HUES6 (cell line): ENCODE measurements around the gene MYMX.
"Not testable (repeated sequence)": the region's sequence is repeated elsewhere in the genome, so short reads cannot be mapped to it uniquely, and the experiment has no call there.

Experiments
- H3K27ac ChIP-seq: 2 replicates; pipeline ENCODE4 v1.7.0; 2013; ENCODE audit warnings: low read depth, mild to moderate bottlenecking, low read length, inconsistent platforms
- H3K27me3 ChIP-seq: 2 replicates; pipeline ENCODE4 v1.6.1; 2013; ENCODE audit warnings: low read length; ENCODE audit not compliant: control insufficient read depth, insufficient read depth
- H3K36me3 ChIP-seq: 2 replicates; pipeline ENCODE4 v1.6.1; 2013; ENCODE audit warnings: low read length; ENCODE audit not compliant: control insufficient read depth, insufficient read depth
- H3K4me1 ChIP-seq: 2 replicates; pipeline ENCODE4 v1.6.1; 2013; ENCODE audit warnings: low read length; ENCODE audit not compliant: control insufficient read depth, insufficient read depth
- H3K4me3 ChIP-seq: 2 replicates; pipeline ENCODE4 v1.5.1; 2013; ENCODE audit warnings: low read depth, low read length
- H3K9ac ChIP-seq: one replicate; pipeline ENCODE4 v1.6.1; 2013; ENCODE audit warnings: mild to moderate bottlenecking, low read length
- H3K9me3 ChIP-seq: 2 replicates; pipeline ENCODE4 v1.6.1; 2013; ENCODE audit warnings: low read depth, low read length; ENCODE audit not compliant: control insufficient read depth, insufficient read depth

MYMX gene

DNA sequence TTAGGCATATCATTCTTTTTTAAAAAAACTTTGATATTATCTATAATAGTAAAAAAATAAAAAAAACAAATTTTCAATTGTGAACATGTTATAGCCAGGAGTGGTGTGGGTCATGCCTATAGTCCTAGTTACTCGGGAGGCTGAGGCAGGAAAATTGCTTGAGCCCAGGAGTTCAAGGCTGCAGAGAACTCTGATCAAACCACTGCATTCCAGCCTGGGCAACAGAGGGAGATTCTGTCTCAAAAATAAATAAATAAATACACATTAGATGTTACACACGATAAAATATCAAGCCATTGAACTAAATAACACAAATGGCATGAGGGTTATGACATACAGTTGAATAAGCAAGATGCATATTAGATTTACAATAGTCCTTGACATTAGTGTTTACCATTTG, 27.9 kb upstream of the MYMX start:
- no peak overlapping the region for H3K4me3 ChIP-seq
- H3K27ac ChIP-seq = no peak overlapping the region
- no peaks in the 10 kb centered on the region for H3K36me3 ChIP-seq
- no peaks in the 10 kb centered on the region for H3K9me3 ChIP-seq
- no peaks in the 10 kb centered on the region for H3K27me3 ChIP-seq
- no peak overlapping the region for H3K9ac ChIP-seq
- H3K4me1 ChIP-seq = peaks cover 18% of the 10 kb centered on the region

GRCh38 chr6:44189257-44189656, 27.5 kb upstream of the MYMX start:
- Histone ChIP-seq H3K9ac (no peak overlapping the region), H3K9me3 (no peaks in the 10 kb centered on the region), H3K4me3 (no peak overlapping the region), H3K27ac (no peak overlapping the region), H3K27me3 (no peaks in the 10 kb centered on the region), H3K36me3 (no peaks in the 10 kb centered on the region), H3K4me1 (peaks cover 18% of the 10 kb centered on the region)

DNA sequence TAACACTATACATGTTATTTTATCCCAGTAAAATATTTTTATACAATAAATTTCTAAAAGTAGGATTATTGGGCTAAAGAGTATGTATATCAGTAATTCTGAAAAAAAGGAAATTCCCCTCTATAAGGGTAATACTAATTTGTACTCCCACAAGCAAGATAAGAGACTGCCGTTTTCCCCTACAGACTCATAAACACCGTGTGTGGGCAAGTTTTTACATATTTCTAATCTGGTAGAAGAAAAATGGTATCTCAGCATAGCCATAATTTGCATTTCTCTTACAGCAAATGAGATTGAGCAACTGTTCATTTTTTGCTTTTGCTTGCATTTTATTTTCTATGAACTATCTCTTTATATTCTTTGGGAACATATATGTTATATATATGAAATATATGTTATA, 26.0 kb upstream of the MYMX start:
- Histone ChIP-seq H3K4me1 (peaks cover 18% of the 10 kb centered on the region), H3K27ac (no peak overlapping the region), H3K27me3 (no peaks in the 10 kb centered on the region), H3K9me3 (no peaks in the 10 kb centered on the region), H3K9ac (no peak overlapping the region), H3K4me3 (no peak overlapping the region), H3K36me3 (no peaks in the 10 kb centered on the region)

DNA sequence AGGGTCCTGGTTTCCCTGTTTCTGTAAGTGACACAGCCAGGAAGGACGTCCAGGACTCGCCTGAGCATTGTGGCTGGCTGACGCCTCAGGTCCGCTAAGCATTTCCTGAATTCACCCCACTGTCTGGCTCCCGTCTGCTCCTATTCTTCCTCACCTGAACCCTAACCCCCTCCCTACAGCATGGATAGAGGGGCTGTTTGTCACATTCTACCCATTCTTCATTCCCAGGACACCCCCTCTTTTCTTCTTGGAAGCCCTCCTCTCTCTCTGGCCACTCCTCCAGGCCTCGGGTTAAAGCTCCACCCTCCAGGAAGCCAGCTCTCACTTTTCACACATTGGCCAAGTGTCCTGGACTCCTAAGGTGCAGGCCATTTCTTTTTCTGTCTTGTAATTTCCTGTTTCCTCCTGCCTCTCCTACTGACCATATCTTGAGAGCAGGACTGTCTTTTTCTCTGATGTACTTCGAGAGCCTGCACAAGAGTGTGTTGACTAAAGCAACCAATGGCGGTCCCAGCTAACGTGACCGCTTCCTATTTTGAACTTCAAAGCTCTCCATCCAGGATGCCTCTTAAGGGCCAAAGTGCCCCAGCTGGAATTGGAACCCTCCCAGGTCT, 24.2 kb upstream of the MYMX start:
- Histone ChIP-seq H3K9me3 (no peaks in the 10 kb centered on the region), H3K4me3 (no peak overlapping the region), H3K27ac (no peak overlapping the region), H3K4me1 (peaks cover 9% of the 10 kb centered on the region), H3K9ac (no peak overlapping the region), H3K27me3 (no peaks in the 10 kb centered on the region), H3K36me3 (no peaks in the 10 kb centered on the region)

DNA sequence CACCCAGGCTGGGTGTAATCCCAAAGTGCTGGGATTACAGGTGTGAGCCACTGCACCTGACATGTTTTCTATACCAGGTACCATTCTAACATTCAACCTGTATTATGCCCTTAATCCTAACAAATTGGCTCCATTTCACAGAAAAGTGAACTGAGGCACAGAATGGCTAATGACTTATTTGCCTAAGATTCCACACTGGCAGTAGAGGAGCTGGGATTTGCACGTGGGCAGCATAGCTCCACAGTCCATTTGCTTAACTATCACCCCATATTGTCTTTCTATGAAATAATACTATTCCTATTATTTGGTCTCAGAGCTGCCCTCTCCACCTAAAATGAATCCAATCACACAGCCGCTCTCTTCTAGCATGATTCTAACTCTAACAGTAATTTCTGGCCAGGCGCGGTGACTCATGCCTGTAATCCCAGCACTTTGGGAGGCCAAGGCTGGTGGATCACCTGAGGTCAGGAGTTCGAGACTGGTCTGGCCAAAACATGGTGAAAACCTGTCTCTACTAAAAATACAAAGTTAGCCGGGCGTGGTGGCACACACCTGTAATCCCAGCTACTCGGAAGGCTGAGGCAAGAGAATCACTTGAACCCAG, 23.3 kb upstream of the MYMX start:
- peaks cover 9% of the 10 kb centered on the region for H3K4me1 ChIP-seq
- H3K36me3 ChIP-seq = no peaks in the 10 kb centered on the region
- no peaks in the 10 kb centered on the region for H3K9me3 ChIP-seq
- no peak overlapping the region for H3K4me3 ChIP-seq
- H3K27ac ChIP-seq = no peak overlapping the region
- no peak overlapping the region for H3K9ac ChIP-seq
- no peaks in the 10 kb centered on the region for H3K27me3 ChIP-seq

- no peak overlapping the region for H3K27ac ChIP-seq
Observed at GRCh38 chr6:44194326-44194725, 22.4 kb upstream of the MYMX start.

GRCh38 chr6:44196351-44196750, 20.4 kb upstream of the MYMX start:
- not testable (repeated sequence) for H3K4me3 ChIP-seq

More at GRCh38 chr6:44194326-44194725, 22.4 kb upstream of the MYMX start:
- no peak overlapping the region for H3K4me3 ChIP-seq
- no peaks in the 10 kb centered on the region for H3K27me3 ChIP-seq
- H3K9me3 ChIP-seq = no peaks in the 10 kb centered on the region
- peaks cover 9% of the 10 kb centered on the region for H3K4me1 ChIP-seq
- H3K9ac ChIP-seq = no peak overlapping the region
- no peaks in the 10 kb centered on the region for H3K36me3 ChIP-seq

DNA sequence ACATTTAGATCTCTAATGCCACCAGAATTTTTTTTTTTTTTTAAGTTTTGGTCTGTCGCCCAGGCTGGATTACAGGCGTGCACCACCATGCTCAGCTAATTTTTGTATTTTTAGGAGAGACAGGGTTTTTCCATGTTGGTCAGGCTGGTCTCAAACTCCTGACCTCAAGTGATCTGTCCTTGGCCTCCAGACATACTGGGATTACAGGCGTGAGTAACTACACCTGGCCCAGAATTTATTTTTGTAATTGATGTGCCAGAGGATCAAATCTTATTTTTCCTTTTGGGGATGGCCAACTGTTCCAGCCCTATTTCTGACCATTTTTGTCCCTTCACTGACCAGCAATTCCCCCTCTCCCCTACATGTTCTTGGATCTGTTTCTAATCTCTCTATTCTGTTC, 18.0 kb upstream of the MYMX start:
- peaks cover 31% of the 10 kb centered on the region for H3K4me1 ChIP-seq
- no peaks in the 10 kb centered on the region for H3K27me3 ChIP-seq
- no peak overlapping the region for H3K9ac ChIP-seq
- H3K9me3 ChIP-seq = no peaks in the 10 kb centered on the region
- no peak overlapping the region for H3K27ac ChIP-seq
- H3K36me3 ChIP-seq = no peaks in the 10 kb centered on the region
- H3K4me3 ChIP-seq = no peak overlapping the region

More at GRCh38 chr6:44196351-44196750, 20.4 kb upstream of the MYMX start:
- H3K4me1 ChIP-seq = peaks cover 19% of the 10 kb centered on the region
- not testable (repeated sequence) for H3K9me3 ChIP-seq, H3K9ac ChIP-seq, H3K36me3 ChIP-seq, H3K27ac ChIP-seq, H3K27me3 ChIP-seq

GRCh38 chr6:44199883-44200282, 16.8 kb upstream of the MYMX start:
- no peak overlapping the region for H3K4me3 ChIP-seq
- H3K27ac ChIP-seq = no peak overlapping the region
- H3K27me3 ChIP-seq = no peaks in the 10 kb centered on the region
- peaks cover 38% of the 10 kb centered on the region for H3K4me1 ChIP-seq
- H3K36me3 ChIP-seq = no peaks in the 10 kb centered on the region
- no peak overlapping the region for H3K9ac ChIP-seq
- H3K9me3 ChIP-seq = no peaks in the 10 kb centered on the region

- H3K27me3 ChIP-seq = no peaks in the 10 kb centered on the region
- no peaks in the 10 kb centered on the region for H3K9me3 ChIP-seq
- H3K36me3 ChIP-seq = no peaks in the 10 kb centered on the region
- no peak overlapping the region for H3K4me3 ChIP-seq
- H3K27ac ChIP-seq = no peak overlapping the region
- peaks cover 38% of the 10 kb centered on the region for H3K4me1 ChIP-seq
- H3K9ac ChIP-seq = no peak overlapping the region
Observed at GRCh38 chr6:44201200-44201599, 15.5 kb upstream of the MYMX start.

DNA sequence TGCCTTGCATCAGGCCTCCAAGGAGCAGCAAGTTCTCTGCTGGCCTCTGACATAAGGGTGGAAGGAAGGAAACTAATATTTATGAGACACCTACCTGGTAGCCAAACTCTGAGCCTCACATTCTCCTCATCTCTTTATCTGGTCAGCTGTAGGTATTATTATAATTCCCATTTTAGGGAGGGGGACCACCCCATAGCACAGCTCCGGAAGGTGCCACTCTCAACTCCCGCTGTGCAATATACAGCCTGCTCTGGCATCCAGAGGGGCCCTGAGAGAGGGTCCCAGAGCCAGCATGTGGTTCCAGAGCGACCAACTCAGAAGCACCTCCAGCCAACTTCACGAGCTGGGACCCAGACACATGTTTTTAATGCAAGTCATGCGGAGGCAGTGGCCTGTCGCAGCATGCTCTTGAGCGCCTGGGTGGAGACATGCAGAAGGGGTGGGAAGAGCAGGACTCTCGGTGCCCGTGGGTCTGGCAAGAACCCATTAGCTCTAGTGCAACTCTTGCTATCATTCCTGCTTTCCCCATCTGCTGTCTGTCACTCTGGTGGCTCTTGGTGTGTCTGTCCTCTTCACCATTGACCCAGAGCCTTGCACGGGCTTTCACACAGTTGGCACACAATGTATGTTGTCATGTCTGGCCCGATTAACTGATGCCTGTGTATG, 15.0 kb upstream of the MYMX start:
- peak overlapping the region; percentile 97 for H3K27ac ChIP-seq
- H3K9ac ChIP-seq = peak overlapping the region; percentile 27
- no peaks in the 10 kb centered on the region for H3K36me3 ChIP-seq
- H3K27me3 ChIP-seq = no peaks in the 10 kb centered on the region
- no peaks in the 10 kb centered on the region for H3K9me3 ChIP-seq
- H3K4me3 ChIP-seq = no peak overlapping the region; the same call in 1 of the 2 replicates
- H3K4me1 ChIP-seq = peaks cover 43% of the 10 kb centered on the region
